CD4-positive, alpha-beta T cell treated with Interleukin-21 for 1 hour (primary cell): Measurements from ENCODE around the gene ATP5MG.
A peak's percentile ranks its signal among the peaks of the same experiment; 100 is the strongest.

Experiments used
- DNase-seq: peaks from one replicate; pipeline ENCODE4 v3.0.0-alpha.2; 2020

ATP5MG gene

GRCh38 chr11:118442908-118443589, 41.6 kb downstream of the ATP5MG start:
- DNase-seq, result no peak

- peak; percentile 25 for DNase-seq
Observed at GRCh38 chr11:118443590-118444218, 42.3 kb downstream of the ATP5MG start.

GRCh38 chr11:118447423-118447822, 46.0 kb downstream of the ATP5MG start:
- DNase-seq, result no peak

GRCh38 chr11:118448294-118448693, 46.9 kb downstream of the ATP5MG start:
- no peak for DNase-seq

GRCh38 chr11:118449316-118449918, 48.0 kb downstream of the ATP5MG start:
- DNase-seq, result no peak

- no peak for DNase-seq
Observed at GRCh38 chr11:118450451-118450850, 49.0 kb downstream of the ATP5MG start.
